A673 (cell line): ENCODE results near the gene C10orf105. TPM values are rescaled to one million over a fixed set of nuclear protein-coding genes. Genes with fewer than 3 reads are reported as not detected.

Source experiments
- BruUV-seq: library from RNA; stranded (reverse); fragments of 400-500 nt; replicated peaks from 2 replicates; lab custom pipeline; 2021; lab: Mats Ljungman, UMichigan
- CTCF ChIA-PET: fragments of 300-600 bp; sonication (Branson Sonifier 250); formaldehyde crosslinking; loops from one replicate; lab custom pipeline; 2022; ENCODE audit warnings: antibody characterized with exemption; lab: Charles Lee
- POLR2A ChIA-PET: fragments of 300-600 bp; sonication (Branson Sonifier 250); formaldehyde crosslinking; loops from one replicate; lab custom pipeline; 2022; ENCODE audit warnings: antibody characterized with exemption; ENCODE audit not compliant: low non-redundant PET; lab: Charles Lee
- DNase-seq: peaks from one replicate; pipeline ENCODE4 v3.0.0-alpha.2; 2015; ENCODE audit warnings: low spot score
- H3K27ac ChIP-seq: fragments of 200-600 bp; sonication (generic); 2 replicates; pipeline ENCODE4 v1.5.1; 2016; ENCODE audit warnings: mixed run types, low read depth, mild to moderate bottlenecking, mixed read lengths, antibody characterized with exemption, low read length; ENCODE audit not compliant: poor library complexity, severe bottlenecking
- H3K27me3 ChIP-seq: fragments of 200-600 bp; sonication (generic); replicated peaks from 2 replicates; pipeline ENCODE4 v1.6.1; 2017; ENCODE audit warnings: mixed run types, low read depth, mild to moderate bottlenecking, mixed read lengths, antibody characterized with exemption, low read length; ENCODE audit not compliant: insufficient read depth, poor library complexity
- H3K36me3 ChIP-seq: fragments of 200-600 bp; sonication (generic); 2 replicates; pipeline ENCODE4 v1.6.1; 2016; ENCODE audit warnings: mixed run types, mild to moderate bottlenecking, mixed read lengths, antibody characterized with exemption, low read length; ENCODE audit not compliant: insufficient read depth, poor library complexity, severe bottlenecking
- H3K4me1 ChIP-seq: fragments of 200-600 bp; sonication (generic); 2 replicates; pipeline ENCODE4 v1.6.1; 2017; ENCODE audit warnings: mixed run types, mild to moderate bottlenecking, mixed read lengths, antibody characterized with exemption, low read length; ENCODE audit not compliant: insufficient read depth, poor library complexity, severe bottlenecking
- H3K4me3 ChIP-seq: fragments of 200-600 bp; sonication (generic); 2 replicates; pipeline ENCODE4 v1.5.1; 2016; ENCODE audit warnings: low read depth, mixed run types, mild to moderate bottlenecking, mixed read lengths, low read length; ENCODE audit not compliant: poor library complexity, severe bottlenecking
- H3K9me3 ChIP-seq: fragments of 200-600 bp; sonication (generic); 2 replicates; pipeline ENCODE4 v1.6.1; 2016; ENCODE audit warnings: mixed run types, low read depth, mild to moderate bottlenecking, mixed read lengths, antibody characterized with exemption, low read length; ENCODE audit not compliant: poor library complexity, severe bottlenecking
- CTCF ChIP-seq: fragments of 300-800, 200-600 bp; sonication (generic); conservative IDR thresholded peaks from 2 replicates; pipeline ENCODE4 v1.5.1; 2017; ENCODE audit warnings: low read depth, mild to moderate bottlenecking, antibody characterized with exemption, low read length, moderate library complexity, mixed read lengths
- EZH2 ChIP-seq: fragments of 200-600 bp; sonication (generic); IDR thresholded peaks from 2 replicates; pipeline ENCODE4 v1.6.1; 2017; ENCODE audit warnings: borderline replicate concordance, low read depth, mild to moderate bottlenecking, mixed read lengths, antibody characterized with exemption, low read length; ENCODE audit not compliant: poor library complexity, severe bottlenecking
- intact Hi-C: fragments of 100-400 bp; cut with micrococcal nuclease; formaldehyde crosslinking; loops from one replicate; pipeline ENCODE4 v1.10.0; 2022; ENCODE audit not compliant: unreplicated experiment
- total RNA-seq: library from RNA; stranded (reverse); gene quantifications from 2 replicates; pipeline ENCODE4 v1.2.3, GENCODE V29; 2021

Gene C10orf105
- total RNA-seq, 1 experiment from 2014 or later: not detected

DNA sequence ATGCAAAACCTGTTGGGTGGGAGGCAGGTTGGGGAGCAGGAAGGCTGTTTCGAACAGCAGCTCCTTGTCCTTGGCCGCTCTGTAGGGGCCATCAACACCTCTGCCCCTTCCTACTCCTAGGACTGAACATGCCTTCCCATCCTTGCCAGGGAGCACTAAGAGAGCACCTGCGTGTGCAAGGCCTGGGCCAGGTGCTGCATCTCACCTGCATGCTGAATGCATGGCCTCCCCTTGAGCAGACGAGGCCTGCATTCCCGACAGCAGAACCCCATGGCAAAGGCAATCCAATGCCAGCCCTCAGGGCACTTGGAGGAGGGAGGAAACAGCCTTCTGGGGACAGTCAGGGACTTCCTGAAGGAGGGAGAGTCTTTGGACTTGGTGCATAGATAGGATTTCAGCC lies 42.7 kb upstream of the C10orf105 start:
- no peak for TF ChIP-seq CTCF
- no peak for TF ChIP-seq EZH2
- Histone ChIP-seq H3K9me3 (no peaks in the 10 kb centered on the region), H3K36me3 (no peaks in the 10 kb centered on the region), H3K27ac (no peak overlapping the region), H3K4me3 (no peak overlapping the region), H3K4me1 (no peaks in the 10 kb centered on the region), H3K27me3 (no peaks in the 10 kb centered on the region)
- CTCF ChIA-PET: no interaction called here
- DNase-seq: no peak
- intact Hi-C loops: no loop called here
- POLR2A ChIA-PET: no interaction called here
- BruUV-seq: no TSS peak

- Histone ChIP-seq H3K4me3 (no peak overlapping the region), H3K36me3 (no peaks in the 10 kb centered on the region), H3K9me3 (no peaks in the 10 kb centered on the region), H3K27me3 (no peaks in the 10 kb centered on the region), H3K27ac (no peak overlapping the region), H3K4me1 (no peaks in the 10 kb centered on the region)
- POLR2A ChIA-PET: no interaction called here
- TF ChIP-seq EZH2: no peak
- no peak for TF ChIP-seq CTCF
- CTCF ChIA-PET: no interaction called here
- DNase-seq: no peak
- intact Hi-C loops: no loop called here
- BruUV-seq: no TSS peak
Measured at GRCh38 chr10:71761541-71762113, 42.0 kb upstream of the C10orf105 start.

DNA sequence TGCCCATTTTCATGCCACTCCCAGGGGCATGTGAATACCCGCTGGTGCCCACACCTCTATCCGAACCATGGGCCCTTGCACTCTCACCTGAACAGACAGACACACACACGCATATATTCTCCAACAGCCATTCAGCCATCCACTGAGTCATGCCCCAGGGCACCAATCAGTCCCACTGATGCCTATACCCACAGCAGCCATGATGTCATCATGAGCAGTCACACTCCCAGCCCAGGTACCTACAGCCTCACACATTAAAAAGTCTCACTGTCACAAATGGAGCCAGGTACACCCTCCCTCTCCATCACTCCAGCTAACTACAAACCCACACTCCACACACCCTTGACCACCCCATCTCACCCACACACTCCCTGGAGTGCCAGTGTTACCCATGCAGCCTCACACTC lies 41.5 kb upstream of the C10orf105 start:
- H3K9me3 ChIP-seq: no peaks in the 10 kb centered on the region
- no peak for DNase-seq
- TF ChIP-seq CTCF: no peak
- no peak for TF ChIP-seq EZH2
- POLR2A ChIA-PET: no interaction called here
- CTCF ChIA-PET: no interaction called here
- no peaks in the 10 kb centered on the region for H3K36me3 ChIP-seq
- no peaks in the 10 kb centered on the region for H3K4me1 ChIP-seq
- no peaks in the 10 kb centered on the region for H3K27me3 ChIP-seq
- H3K27ac ChIP-seq: no peak overlapping the region
- no TSS peak for BruUV-seq
- no peak overlapping the region for H3K4me3 ChIP-seq
- intact Hi-C loops: no loop called here
